ENCODE data around the gene MCM9.

DNA sequence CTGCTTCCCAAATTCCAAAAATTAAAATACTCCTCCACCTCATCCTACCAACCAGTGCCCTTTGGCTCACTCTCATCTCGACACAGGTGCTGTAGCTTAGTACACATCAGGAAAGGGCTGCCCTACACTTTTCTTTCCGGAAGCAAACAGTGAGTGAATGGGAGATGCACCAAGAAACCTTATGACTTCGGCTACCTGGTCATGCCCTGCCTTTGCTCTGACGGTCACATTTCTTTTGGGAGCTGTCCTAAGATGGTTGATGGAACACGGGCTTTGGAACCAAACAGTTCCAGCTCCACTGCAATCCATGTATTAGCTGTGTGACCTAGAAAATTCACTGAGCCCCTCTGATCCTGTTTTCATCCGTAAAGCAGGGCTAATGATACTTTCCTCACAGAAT, 133.7 kb downstream of the MCM9 start:
- TF ChIP-seq, protein P1, sequence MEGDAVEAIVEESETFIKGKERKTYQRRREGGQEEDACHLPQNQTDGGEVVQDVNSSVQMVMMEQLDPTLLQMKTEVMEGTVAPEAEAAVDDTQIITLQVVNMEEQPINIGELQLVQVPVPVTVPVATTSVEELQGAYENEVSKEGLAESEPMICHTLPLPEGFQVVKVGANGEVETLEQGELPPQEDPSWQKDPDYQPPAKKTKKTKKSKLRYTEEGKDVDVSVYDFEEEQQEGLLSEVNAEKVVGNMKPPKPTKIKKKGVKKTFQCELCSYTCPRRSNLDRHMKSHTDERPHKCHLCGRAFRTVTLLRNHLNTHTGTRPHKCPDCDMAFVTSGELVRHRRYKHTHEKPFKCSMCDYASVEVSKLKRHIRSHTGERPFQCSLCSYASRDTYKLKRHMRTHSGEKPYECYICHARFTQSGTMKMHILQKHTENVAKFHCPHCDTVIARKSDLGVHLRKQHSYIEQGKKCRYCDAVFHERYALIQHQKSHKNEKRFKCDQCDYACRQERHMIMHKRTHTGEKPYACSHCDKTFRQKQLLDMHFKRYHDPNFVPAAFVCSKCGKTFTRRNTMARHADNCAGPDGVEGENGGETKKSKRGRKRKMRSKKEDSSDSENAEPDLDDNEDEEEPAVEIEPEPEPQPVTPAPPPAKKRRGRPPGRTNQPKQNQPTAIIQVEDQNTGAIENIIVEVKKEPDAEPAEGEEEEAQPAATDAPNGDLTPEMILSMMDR (IDR thresholded peaks at IDR 0.05; ENCODE audit: insufficient read depth, low read length): no peak
- no peak for TF ChIP-seq POLR2AphosphoS5 (IDR thresholded peaks at IDR 0.05; ENCODE audit: low read depth)
- no peak for TF ChIP-seq SPI1 (IDR thresholded peaks at IDR 0.05; ENCODE audit: borderline replicate concordance, low read depth)
- TF ChIP-seq, protein P2, sequence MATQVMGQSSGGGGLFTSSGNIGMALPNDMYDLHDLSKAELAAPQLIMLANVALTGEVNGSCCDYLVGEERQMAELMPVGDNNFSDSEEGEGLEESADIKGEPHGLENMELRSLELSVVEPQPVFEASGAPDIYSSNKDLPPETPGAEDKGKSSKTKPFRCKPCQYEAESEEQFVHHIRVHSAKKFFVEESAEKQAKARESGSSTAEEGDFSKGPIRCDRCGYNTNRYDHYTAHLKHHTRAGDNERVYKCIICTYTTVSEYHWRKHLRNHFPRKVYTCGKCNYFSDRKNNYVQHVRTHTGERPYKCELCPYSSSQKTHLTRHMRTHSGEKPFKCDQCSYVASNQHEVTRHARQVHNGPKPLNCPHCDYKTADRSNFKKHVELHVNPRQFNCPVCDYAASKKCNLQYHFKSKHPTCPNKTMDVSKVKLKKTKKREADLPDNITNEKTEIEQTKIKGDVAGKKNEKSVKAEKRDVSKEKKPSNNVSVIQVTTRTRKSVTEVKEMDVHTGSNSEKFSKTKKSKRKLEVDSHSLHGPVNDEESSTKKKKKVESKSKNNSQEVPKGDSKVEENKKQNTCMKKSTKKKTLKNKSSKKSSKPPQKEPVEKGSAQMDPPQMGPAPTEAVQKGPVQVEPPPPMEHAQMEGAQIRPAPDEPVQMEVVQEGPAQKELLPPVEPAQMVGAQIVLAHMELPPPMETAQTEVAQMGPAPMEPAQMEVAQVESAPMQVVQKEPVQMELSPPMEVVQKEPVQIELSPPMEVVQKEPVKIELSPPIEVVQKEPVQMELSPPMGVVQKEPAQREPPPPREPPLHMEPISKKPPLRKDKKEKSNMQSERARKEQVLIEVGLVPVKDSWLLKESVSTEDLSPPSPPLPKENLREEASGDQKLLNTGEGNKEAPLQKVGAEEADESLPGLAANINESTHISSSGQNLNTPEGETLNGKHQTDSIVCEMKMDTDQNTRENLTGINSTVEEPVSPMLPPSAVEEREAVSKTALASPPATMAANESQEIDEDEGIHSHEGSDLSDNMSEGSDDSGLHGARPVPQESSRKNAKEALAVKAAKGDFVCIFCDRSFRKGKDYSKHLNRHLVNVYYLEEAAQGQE (IDR thresholded peaks at IDR 0.05; ENCODE audit: insufficient replicate concordance, low read depth): no peak
